Erythroblast (primary cell): Measurements from ENCODE around the gene ETV3.

Source experiments
- GATA1 ChIP-seq: IDR thresholded peaks from 2 replicates; pipeline ENCODE4 v1.6.1; 2011; ENCODE audit warnings: low read depth, mild to moderate bottlenecking, control low read depth, low read length, moderate library complexity
- POLR2A ChIP-seq: IDR thresholded peaks from 2 replicates; pipeline ENCODE4 v1.6.1; 2011; ENCODE audit warnings: mild to moderate bottlenecking, low read length

GRCh38 chr1:157105988-157106812, 32.0 kb downstream of the ETV3 start:
- TF ChIP-seq POLR2A (no peak), GATA1 (no peak)
